Right cardiac atrium (tissue), 5 donors: ENCODE measurements around the gene UBAP1L. TPM values are rescaled to one million over a fixed set of nuclear protein-coding genes. Genes with fewer than 3 reads are reported as not detected.
"Not testable (repeated sequence)": the region's sequence is repeated elsewhere in the genome, so short reads cannot be mapped to it uniquely, and the experiment has no call there.

Experiments used
- ATAC-seq, 2 donors: fragments of 200-7000 bp; cut with Tn5 transposase; one replicate each; pipeline versions ENCODE4 v1.8.0 to v1.9.1; 2020; ENCODE audit warnings: moderate library complexity in 2 of 2, mild to moderate bottlenecking in 1 of 2
- DNase-seq, 3 donors: peaks; one replicate each; pipeline ENCODE4 v3.0.0-alpha.2; 2020
- H3K27ac ChIP-seq: one replicate; pipeline ENCODE4 v1.5.1; 2013; ENCODE audit warnings: mild to moderate bottlenecking, low read length, control low read depth, moderate library complexity
- H3K27me3 ChIP-seq: one replicate; pipeline ENCODE4 v1.6.1; 2013; ENCODE audit not compliant: control insufficient read depth, insufficient read depth
- H3K4me1 ChIP-seq: one replicate; pipeline ENCODE4 v1.6.1; 2013; ENCODE audit warnings: low read length; ENCODE audit not compliant: control insufficient read depth, insufficient read depth
- H3K4me3 ChIP-seq: one replicate; pipeline ENCODE4 v1.5.1; 2013; ENCODE audit warnings: low read length, control low read depth
- H3K9me3 ChIP-seq: one replicate; pipeline ENCODE4 v1.6.1; 2013; ENCODE audit warnings: low read length; ENCODE audit not compliant: control insufficient read depth
- WGBS: extraction: QIAGEN DNeasy Blood & Tissue Kit; methylation state at CpG from one replicate; pipeline ENCODE4 v1.1.7; 2013; 5-methylcytosine and 5-hydroxymethylcytosine counted together
- intact Hi-C, 4 donors: fragments of 100-400 bp; cut with DNase I; formaldehyde crosslinking; loops; one replicate each; pipeline versions ENCODE4 v1.11.0 to v1.14.0; 2022 to 2023
- polyA plus RNA-seq: library from polyadenylated mRNA; stranded (reverse); fragments of 200-250 nt; gene quantifications from one replicate; pipeline ENCODE4 v1.2.3, GENCODE V29; 2013
- total RNA-seq, 4 donors: library from RNA; stranded (reverse); fragmentation: NEBNext Ultra II Directional; extraction: Animal tissue kit (Norgen Biotek cat#: 25700); gene quantifications; one replicate each; pipeline ENCODE4 v1.2.1, GENCODE V29; 2021
- donor health status: healthy with polysubstance abuse.
- donor health status: DM: no; HTN: yes; CAD: no.
- donor health status: DM: no; HTN: no; CAD: no.
- donor health status: DM: no; HTN: yes; CAD: no; lungs with severe emphysema.
- donor health status: DM: yes; HTN: yes; CAD: no.

The UBAP1L gene
- total and polyA plus RNA-seq, 5 donors: 1.4 to 2.5 (median 1.7) TPM

- Histone ChIP-seq H3K27me3 (no peaks in the 10 kb centered on the region), H3K9me3 (no peaks in the 10 kb centered on the region), H3K4me3 (no peak overlapping the region), H3K27ac (peak overlapping the region; percentile 82), H3K4me1 (peaks cover 19% of the 10 kb centered on the region)
- intact Hi-C loops: loop anchor here in 2 of 4 donors (5.0 kb wide), 1 partner anchor 32 kb away; no protein-coding TSS in a partner anchor
- WGBS: 79% methylated on average over 7 of the region's 7 CpGs
- DNase-seq (no peak), ATAC-seq (no peak)
Observed at GRCh38 chr15:65084500-65085206, 30.3 kb downstream of the UBAP1L start.

- Histone ChIP-seq H3K9me3 (no peaks in the 10 kb centered on the region), H3K4me1 (peaks cover 15% of the 10 kb centered on the region), H3K4me3 (no peak overlapping the region), H3K27ac (peak overlapping the region; percentile 36), H3K27me3 (no peaks in the 10 kb centered on the region)
- no peak for ATAC-seq
- WGBS: 43% methylated on average over 7 of the region's 7 CpGs
- DNase-seq: no peak
- intact Hi-C loops: no loop called here
Observed at GRCh38 chr15:65083262-65083701, 31.7 kb downstream of the UBAP1L start.

- intact Hi-C loops: no loop called here
- Histone ChIP-seq H3K4me1 (peaks cover 15% of the 10 kb centered on the region), H3K9me3 (no peaks in the 10 kb centered on the region), H3K27ac (peak overlapping the region; percentile 60), H3K27me3 (no peaks in the 10 kb centered on the region), H3K4me3 (no peak overlapping the region)
- 16% methylated on average over 7 of the region's 7 CpGs for WGBS
- DNase-seq: peak in 2 of 3 donors; percentile 12 to 73
- peak in 1 of 2 donors; percentile 63 for ATAC-seq
Observed at GRCh38 chr15:65082303-65082953, 32.6 kb downstream of the UBAP1L start.

- Histone ChIP-seq H3K4me1 (peaks cover 15% of the 10 kb centered on the region), H3K27me3 (no peaks in the 10 kb centered on the region), H3K27ac (peak overlapping the region; percentile 74), H3K9me3 (no peaks in the 10 kb centered on the region), H3K4me3 (no peak overlapping the region)
- intact Hi-C loops: no loop called here
- 70% methylated on average over 5 of the region's 5 CpGs for WGBS
- peak in 2 of 3 donors; percentile 29 to 34 for DNase-seq
- ATAC-seq: no peak
Observed at GRCh38 chr15:65081758-65082157, 33.2 kb downstream of the UBAP1L start.

DNA sequence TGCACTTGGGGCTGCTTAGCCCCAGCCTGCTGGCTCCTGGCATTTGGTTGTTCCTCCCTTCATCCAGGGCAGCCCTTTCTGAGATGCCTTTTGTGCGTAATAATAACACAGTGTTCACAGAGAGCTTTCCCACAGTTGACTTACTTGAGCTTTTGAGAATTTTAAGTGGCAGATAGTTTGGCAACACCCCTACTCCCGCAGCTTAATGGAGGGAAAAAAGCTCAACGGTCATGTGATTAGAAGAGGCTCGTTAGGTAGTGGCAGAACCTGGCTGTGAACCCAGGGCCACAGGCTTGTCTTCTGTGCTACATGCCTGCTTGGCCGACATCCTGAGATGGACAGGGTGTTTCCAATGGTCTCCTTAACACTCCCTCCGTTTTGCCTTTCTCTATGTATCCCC lies 33.7 kb downstream of the UBAP1L start:
- 54% methylated on average over 6 of the region's 6 CpGs for WGBS
- Histone ChIP-seq H3K4me3 (no peak overlapping the region), H3K4me1 (peaks cover 15% of the 10 kb centered on the region), H3K9me3 (no peaks in the 10 kb centered on the region), H3K27me3 (no peaks in the 10 kb centered on the region), H3K27ac (peak overlapping the region; percentile 74)
- DNase-seq: peak in 1 of 3 donors; percentile 56
- intact Hi-C loops: no loop called here
- ATAC-seq: peak; percentile 6 to 15

DNA sequence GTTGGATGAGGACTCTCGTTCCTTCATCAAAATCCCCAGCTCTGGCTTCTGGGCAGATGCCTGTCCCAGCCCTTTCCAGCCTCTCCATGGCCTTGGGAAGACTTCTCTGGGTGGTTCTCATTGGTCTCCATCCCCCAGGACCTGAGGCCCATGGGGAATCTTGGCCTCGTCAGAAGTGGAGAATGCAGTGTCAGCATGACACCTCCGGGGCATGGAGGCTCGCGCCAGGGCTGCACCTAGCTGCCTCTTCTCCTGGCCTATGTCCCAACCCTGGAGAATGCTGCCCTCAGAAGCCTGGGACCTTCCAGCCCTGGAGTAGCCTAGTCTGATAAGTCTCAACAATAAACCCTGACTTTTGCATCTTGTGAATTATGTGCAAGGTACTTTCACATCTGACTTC lies 35.4 kb downstream of the UBAP1L start:
- ATAC-seq (no peak), DNase-seq (peak in 2 of 3 donors; percentile 30 to 36)
- H3K4me3 ChIP-seq: no peak overlapping the region
- WGBS: 74% methylated on average over 5 of the region's 5 CpGs
- intact Hi-C loops: no loop called here
- peak overlapping the region; percentile 25 for H3K27ac ChIP-seq
- H3K27me3 ChIP-seq: no peaks in the 10 kb centered on the region
- no peaks in the 10 kb centered on the region for H3K9me3 ChIP-seq
- peaks cover 5% of the 10 kb centered on the region for H3K4me1 ChIP-seq

DNA sequence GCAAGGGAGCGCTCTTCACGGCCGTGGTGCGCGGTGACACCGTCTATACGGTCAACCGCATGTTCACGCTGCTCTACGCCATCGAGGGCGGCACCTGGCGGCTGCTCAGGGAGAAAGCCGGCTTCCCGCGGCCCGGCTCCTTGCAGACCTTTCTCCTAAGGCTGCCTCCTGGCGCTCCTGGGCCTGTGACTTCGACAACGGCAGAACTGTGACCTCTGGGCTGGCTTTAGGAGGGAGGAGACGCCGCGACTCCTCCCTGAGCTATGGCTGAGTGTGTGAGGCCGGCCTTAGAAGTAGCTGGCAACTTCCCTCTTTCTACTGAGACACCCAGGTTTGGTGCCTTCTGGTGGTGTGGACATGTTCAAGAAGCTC lies 37.0 kb downstream of the UBAP1L start:
- peaks cover 5% of the 10 kb centered on the region for H3K4me1 ChIP-seq
- ATAC-seq: peak; percentile 69 to 70
- H3K27ac ChIP-seq: no peak overlapping the region
- intact Hi-C loops: no loop called here
- no peaks in the 10 kb centered on the region for H3K9me3 ChIP-seq
- H3K27me3 ChIP-seq: no peaks in the 10 kb centered on the region
- H3K4me3 ChIP-seq: no peak overlapping the region
- peak; percentile 73 to 88 (median 86) for DNase-seq
- WGBS: 33% methylated on average over 24 of the region's 24 CpGs

- H3K4me1 ChIP-seq: peaks cover 5% of the 10 kb centered on the region
- intact Hi-C loops: no loop called here
- H3K4me3 ChIP-seq: no peak overlapping the region
- ATAC-seq (peak in 1 of 2 donors; percentile 11), DNase-seq (peak in 2 of 3 donors; percentile 43 to 54)
- WGBS: 59% methylated on average over 85 of the region's 85 CpGs
- no peak overlapping the region for H3K27ac ChIP-seq
- H3K27me3 ChIP-seq: no peaks in the 10 kb centered on the region
- no peaks in the 10 kb centered on the region for H3K9me3 ChIP-seq
Observed at GRCh38 chr15:65077291-65077980, 37.6 kb downstream of the UBAP1L start.

GRCh38 chr15:65076486-65077290 lies 38.3 kb downstream of the UBAP1L start, which contains the start of gene KBTBD13:
KBTBD13 (plus strand) TSS chr15:65076746; CDS start chr15:65076816, 70 bp downstream.
- DNase-seq (peak in 1 of 3 donors; percentile 46), ATAC-seq (peak; percentile 50 to 54)
- Histone ChIP-seq H3K27me3 (no peaks in the 10 kb centered on the region), H3K27ac (peak within 1 kb of the TSS; percentile 61), H3K4me3 (no peak within 1 kb of the TSS), H3K9me3 (no peaks in the 10 kb centered on the region), H3K4me1 (peaks cover 10% of the 10 kb centered on the region)
- WGBS: 66% methylated on average over 73 of the region's 73 CpGs
- intact Hi-C loops: no loop called here

GRCh38 chr15:65075607-65076395 lies 39.2 kb downstream of the UBAP1L start:
- H3K9me3 ChIP-seq, DNase-seq, H3K27me3 ChIP-seq, intact Hi-C loops, H3K4me3 ChIP-seq, ATAC-seq: not testable (repeated sequence)
- H3K27ac ChIP-seq: peak overlapping the region; percentile 29
- peaks cover 13% of the 10 kb centered on the region for H3K4me1 ChIP-seq
- WGBS: 43% methylated on average over 12 of the region's 12 CpGs
